Ishikawa (cell line): ENCODE measurements around the gene TBPL1.
A peak's percentile ranks its signal among the peaks of the same experiment; 100 is the strongest.

Experiments
- CEBPB ChIP-seq: IDR thresholded peaks from 2 replicates; pipeline ENCODE4 v1.6.1; 2012
- CREB1 ChIP-seq: IDR thresholded peaks from 2 replicates; pipeline ENCODE4 v1.6.1; 2012; ENCODE audit warnings: low read depth
- EGR1 ChIP-seq: IDR thresholded peaks from 2 replicates; pipeline ENCODE4 v1.6.1; 2012
- EP300 ChIP-seq: IDR thresholded peaks from 2 replicates; pipeline ENCODE4 v1.6.1; 2012; ENCODE audit warnings: borderline replicate concordance
- FOXM1 ChIP-seq: IDR thresholded peaks from 2 replicates; pipeline ENCODE4 v1.6.1; 2012; ENCODE audit warnings: low read depth, borderline replicate concordance
- MAX ChIP-seq: IDR thresholded peaks from 2 replicates; pipeline ENCODE4 v1.6.1; 2012
- NFIC ChIP-seq: IDR thresholded peaks from 2 replicates; pipeline ENCODE4 v1.6.1; 2012
- RAD21 ChIP-seq: IDR thresholded peaks from 2 replicates; pipeline ENCODE4 v1.6.1; 2012; ENCODE audit warnings: low read depth
- REST ChIP-seq: IDR thresholded peaks from 2 replicates; pipeline ENCODE4 v1.6.1; 2012; ENCODE audit warnings: low read depth, mild to moderate bottlenecking
- TAF1 ChIP-seq: IDR thresholded peaks from 2 replicates; pipeline ENCODE4 v1.6.1; 2012; ENCODE audit warnings: low read depth, mild to moderate bottlenecking
- TCF12 ChIP-seq: IDR thresholded peaks from 2 replicates; pipeline ENCODE4 v1.6.1; 2012; ENCODE audit warnings: low read depth
- TEAD4 ChIP-seq: IDR thresholded peaks from 2 replicates; pipeline ENCODE4 v1.6.1; 2012
- USF1 ChIP-seq: IDR thresholded peaks from 2 replicates; pipeline ENCODE4 v1.6.1; 2012
- YY1 ChIP-seq: IDR thresholded peaks from 2 replicates; pipeline ENCODE4 v1.6.1; 2012; ENCODE audit warnings: low read depth
- ZBTB7A ChIP-seq: IDR thresholded peaks from 2 replicates; pipeline ENCODE4 v1.6.1; 2012; ENCODE audit warnings: low read depth

Gene TBPL1

GRCh38 chr6:133918208-133918930 is 34.7 kb upstream of the TBPL1 start:
- TF ChIP-seq CEBPB (no peak), NFIC (no peak), YY1 (no peak), CREB1 (no peak), TCF12 (no peak), USF1 (no peak), TAF1 (no peak), TEAD4 (no peak), REST (no peak), FOXM1 (no peak), EP300 (no peak)

GRCh38 chr6:133919362-133919761 is 33.7 kb upstream of the TBPL1 start:
- no peak for TF ChIP-seq USF1
- no peak for TF ChIP-seq ZBTB7A
- TF ChIP-seq EGR1, result no peak
- TF ChIP-seq TEAD4, result no peak
- TF ChIP-seq REST, result no peak
- TF ChIP-seq NFIC, result no peak
- TF ChIP-seq CEBPB, result no peak
- no peak for TF ChIP-seq YY1
- no peak for TF ChIP-seq CREB1
- no peak for TF ChIP-seq TCF12
- no peak for TF ChIP-seq RAD21

GRCh38 chr6:133921249-133921859 is 31.7 kb upstream of the TBPL1 start:
- TF ChIP-seq CEBPB (no peak), RAD21 (peak; percentile 82)

GRCh38 chr6:133923938-133924593 is 29.0 kb upstream of the TBPL1 start:
- TF ChIP-seq MAX (no peak), RAD21 (peak; percentile 98)

GRCh38 chr6:133937909-133938308 is 15.1 kb upstream of the TBPL1 start:
- TF ChIP-seq TCF12 (no peak), MAX (no peak), USF1 (no peak), FOXM1 (no peak), ZBTB7A (no peak)

GRCh38 chr6:133938533-133938932 is 14.5 kb upstream of the TBPL1 start:
- TF ChIP-seq FOXM1 (no peak), TEAD4 (no peak), REST (no peak), TCF12 (no peak), EP300 (no peak), CREB1 (no peak), ZBTB7A (no peak), NFIC (no peak), TAF1 (no peak), USF1 (no peak), CEBPB (no peak), MAX (no peak), RAD21 (no peak), EGR1 (no peak), YY1 (no peak)
